CD4-positive, alpha-beta T cell (primary cell): ENCODE results near the gene ATP5MC2. TPM values are rescaled to one million over a fixed set of nuclear protein-coding genes. Genes with fewer than 3 reads are reported as not detected.

Experiments used
- ATAC-seq: fragments of 200-7000 bp; cut with Tn5 transposase; one replicate; pipeline ENCODE4 v1.10.0; 2022; ENCODE audit warnings: mild to moderate bottlenecking; ENCODE audit not compliant: poor library complexity
- CTCF ChIA-PET: fragments of 350-600 bp; sonication (Branson Sonifier 250); formaldehyde crosslinking; loops from one replicate; lab custom pipeline; 2021; ENCODE audit warnings: antibody characterized with exemption, inconsistent platforms; lab: Charles Lee
- POLR2A ChIA-PET: fragments of 350-600 bp; sonication (Branson Sonifier 250); formaldehyde crosslinking; loops from one replicate; lab custom pipeline; 2021; ENCODE audit warnings: antibody characterized with exemption, inconsistent platforms; lab: Charles Lee
- DNase-seq, 14 experiments: peaks; one replicate each; pipeline ENCODE4 v3.0.0-alpha.2; 2013 to 2020; ENCODE audit warnings: mixed read lengths in 2 of 14
- H3K27ac ChIP-seq, 2 donors: one replicate each; pipeline versions ENCODE4 v1.5.1 to v1.7.0; 2013; ENCODE audit warnings: low read length in 2 of 2, low read depth in 1 of 2, mild to moderate bottlenecking in 1 of 2
- H3K27me3 ChIP-seq, 2 experiments: 1 replicate in 1 of 2; 2 replicates in 1 of 2; pipeline versions ENCODE4 v1.6.1 to v1.7.0; 2013; ENCODE audit warnings: low read length in 2 of 2, control low read depth in 1 of 2, mild to moderate bottlenecking in 1 of 2, moderate library complexity in 1 of 2; ENCODE audit not compliant: insufficient read depth in 2 of 2, control insufficient read depth in 1 of 2
- H3K36me3 ChIP-seq: one replicate; pipeline ENCODE4 v1.6.1; 2013; ENCODE audit warnings: low read length, control low read depth; ENCODE audit not compliant: insufficient read depth
- H3K4me1 ChIP-seq: one replicate; pipeline ENCODE4 v1.6.1; 2013; ENCODE audit warnings: low read length, control low read depth; ENCODE audit not compliant: insufficient read depth
- H3K4me3 ChIP-seq: one replicate; pipeline ENCODE4 v1.5.1; 2013; ENCODE audit warnings: mild to moderate bottlenecking, low read length, moderate library complexity
- H3K9me3 ChIP-seq, 2 experiments: 1 replicate in 1 of 2; 2 replicates in 1 of 2; pipeline versions ENCODE4 v1.6.1 to v1.7.0; 2013; ENCODE audit warnings: low read length in 2 of 2, mild to moderate bottlenecking in 2 of 2, control low read depth in 1 of 2, moderate library complexity in 1 of 2; ENCODE audit not compliant: control insufficient read depth in 1 of 2, insufficient read depth in 1 of 2
- H3K27ac Mint-ChIP-seq: one replicate; pipeline ENCODE4 v1.8.0; 2020; ENCODE audit warnings: mixed read lengths
- H3K27me3 Mint-ChIP-seq: one replicate; pipeline ENCODE4 v1.8.0; 2021; ENCODE audit warnings: mixed read lengths
- H3K36me3 Mint-ChIP-seq: one replicate; pipeline ENCODE4 v1.8.0; 2021; ENCODE audit warnings: low read depth, mixed read lengths
- H3K4me1 Mint-ChIP-seq: one replicate; pipeline ENCODE4 v1.8.0; 2021; ENCODE audit warnings: low read depth, mixed read lengths
- H3K4me3 Mint-ChIP-seq: one replicate; pipeline ENCODE4 v1.8.0; 2020; ENCODE audit warnings: mild to moderate bottlenecking, mixed read lengths
- H3K9me3 Mint-ChIP-seq: one replicate; pipeline ENCODE4 v1.8.0; 2020; ENCODE audit warnings: mixed read lengths
- intact Hi-C, 2 experiments: fragments of 100-400 bp; cut with DNase I in 1 of 2; cut with micrococcal nuclease in 1 of 2; formaldehyde crosslinking; loops; one replicate each; pipeline versions ENCODE4 v1.15.1 to v1.9.0; 2023 to 2025; cut with DNase I, micrococcal nuclease
- total RNA-seq, 174 experiments: library from RNA in 2 of 174; stranded (reverse) in 2 of 174; gene quantifications; one replicate each; pipeline ENCODE4 v1.2.3 and lab custom pipeline; 2021 to 2026
- TF ChIP-seq, protein P1 (sequence below): fragments of 200-600 bp; IDR thresholded peaks from one replicate; pipeline ENCODE4 v1.8.0; 2022; ENCODE audit warnings: antibody characterized with exemption, mild to moderate bottlenecking

The ATP5MC2 gene
- total RNA-seq, 2 experiments from 2014 or later: 235 to 245 TPM

DNA sequence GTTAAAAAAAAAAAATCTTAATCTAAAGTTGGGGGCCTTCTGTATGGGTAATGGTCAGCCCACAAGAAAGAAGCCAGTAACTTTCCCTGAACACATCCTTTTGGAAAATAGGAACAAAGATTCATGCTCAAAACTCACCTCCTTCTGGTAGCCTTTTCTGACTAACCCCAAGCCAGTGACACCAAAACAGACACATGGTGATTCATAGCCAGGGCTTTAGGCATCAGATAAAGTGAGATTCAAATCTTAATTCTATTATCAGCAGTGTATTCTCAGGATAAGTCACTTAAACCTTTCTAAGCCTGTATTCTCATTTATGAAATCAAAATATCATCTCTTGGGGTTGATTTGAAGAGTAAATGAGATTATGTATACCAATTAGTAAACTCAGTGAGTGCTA lies 4.9 kb downstream of the ATP5MC2 start:
- Histone ChIP-seq H3K9me3 (no peaks in the 10 kb centered on the region), H3K27me3 (no peaks in the 10 kb centered on the region), H3K36me3 (peaks cover 62% of the 10 kb centered on the region), H3K4me3 (no peak overlapping the region), H3K4me1 (peaks cover 16% of the 10 kb centered on the region), H3K27ac (no peak overlapping the region)
- ChIA-PET POLR2A (no interaction called here), CTCF (no interaction called here)
- ATAC-seq: no peak
- H3K27ac Mint-ChIP-seq: no peak overlapping the region
- TF ChIP-seq, protein P1, sequence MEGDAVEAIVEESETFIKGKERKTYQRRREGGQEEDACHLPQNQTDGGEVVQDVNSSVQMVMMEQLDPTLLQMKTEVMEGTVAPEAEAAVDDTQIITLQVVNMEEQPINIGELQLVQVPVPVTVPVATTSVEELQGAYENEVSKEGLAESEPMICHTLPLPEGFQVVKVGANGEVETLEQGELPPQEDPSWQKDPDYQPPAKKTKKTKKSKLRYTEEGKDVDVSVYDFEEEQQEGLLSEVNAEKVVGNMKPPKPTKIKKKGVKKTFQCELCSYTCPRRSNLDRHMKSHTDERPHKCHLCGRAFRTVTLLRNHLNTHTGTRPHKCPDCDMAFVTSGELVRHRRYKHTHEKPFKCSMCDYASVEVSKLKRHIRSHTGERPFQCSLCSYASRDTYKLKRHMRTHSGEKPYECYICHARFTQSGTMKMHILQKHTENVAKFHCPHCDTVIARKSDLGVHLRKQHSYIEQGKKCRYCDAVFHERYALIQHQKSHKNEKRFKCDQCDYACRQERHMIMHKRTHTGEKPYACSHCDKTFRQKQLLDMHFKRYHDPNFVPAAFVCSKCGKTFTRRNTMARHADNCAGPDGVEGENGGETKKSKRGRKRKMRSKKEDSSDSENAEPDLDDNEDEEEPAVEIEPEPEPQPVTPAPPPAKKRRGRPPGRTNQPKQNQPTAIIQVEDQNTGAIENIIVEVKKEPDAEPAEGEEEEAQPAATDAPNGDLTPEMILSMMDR: no peak
- H3K4me3 Mint-ChIP-seq: no peak overlapping the region
- H3K36me3 Mint-ChIP-seq: peaks cover 78% of the 10 kb centered on the region
- no peaks in the 10 kb centered on the region for H3K9me3 Mint-ChIP-seq
- DNase-seq: no peak
- H3K27me3 Mint-ChIP-seq: peaks cover under 1% of the 10 kb centered on the region
- intact Hi-C loops: loop anchor here in 1 of 2 experiments (10.0 kb wide), 1 partner anchor 346 kb away; the partner anchor contains the start of gene AAAS
- H3K4me1 Mint-ChIP-seq: peaks cover 38% of the 10 kb centered on the region

DNA sequence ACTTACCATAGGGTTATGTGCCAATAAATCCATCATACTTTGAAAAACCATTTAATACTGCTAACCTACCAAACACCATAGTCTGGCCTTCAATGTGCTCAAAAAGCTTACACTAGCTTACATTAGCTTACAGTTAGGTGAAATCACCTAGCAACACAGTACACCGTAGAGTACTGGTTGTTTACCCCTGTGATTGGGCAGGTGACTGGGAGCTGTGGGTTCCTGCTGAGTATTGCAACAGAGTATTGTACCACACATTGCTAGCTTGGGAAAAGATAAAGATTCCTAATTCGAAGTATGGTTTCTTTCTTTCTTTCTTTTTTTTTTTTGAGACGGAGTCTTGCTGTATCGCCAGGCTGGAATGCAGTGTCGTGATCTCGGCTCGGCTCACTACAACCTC lies 5.6 kb downstream of the ATP5MC2 start:
- peaks cover 32% of the 10 kb centered on the region for H3K4me1 Mint-ChIP-seq

DNA sequence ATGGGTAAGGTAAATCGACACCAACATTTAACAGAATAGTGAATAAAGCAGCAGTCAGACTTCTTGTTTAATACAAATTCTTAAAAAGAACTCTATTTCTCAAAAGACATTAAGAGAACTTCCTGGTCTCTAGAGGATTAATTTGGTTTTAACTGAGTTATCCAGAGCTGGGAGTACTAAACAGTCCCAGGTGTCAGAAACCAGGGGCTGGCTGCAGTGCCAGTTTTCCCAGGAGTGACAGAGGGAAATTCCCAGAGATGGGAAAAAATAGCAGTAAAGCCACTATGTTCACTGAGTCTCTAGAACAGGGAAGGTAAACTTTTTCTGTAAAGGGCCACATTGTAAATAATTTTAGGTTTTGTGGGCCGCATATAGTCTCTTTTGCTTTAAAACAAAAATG lies 8.8 kb downstream of the ATP5MC2 start:
- H3K27me3 Mint-ChIP-seq: no peaks in the 10 kb centered on the region
- Histone ChIP-seq H3K27ac (no peak overlapping the region), H3K36me3 (peaks cover 78% of the 10 kb centered on the region), H3K4me1 (no peaks in the 10 kb centered on the region), H3K9me3 (no peaks in the 10 kb centered on the region), H3K4me3 (no peak overlapping the region), H3K27me3 (no peaks in the 10 kb centered on the region)
- ChIA-PET CTCF (interaction anchor here (1.3 kb wide), 1 partner anchor 9 kb away, joined by 5 read pairs; the partner anchor contains the start of gene ATP5MC2), POLR2A (no interaction called here)
- H3K4me3 Mint-ChIP-seq: no peak overlapping the region
- no peak for DNase-seq
- peaks cover 81% of the 10 kb centered on the region for H3K36me3 Mint-ChIP-seq
- peaks cover 15% of the 10 kb centered on the region for H3K4me1 Mint-ChIP-seq
- H3K27ac Mint-ChIP-seq: no peak overlapping the region
- TF ChIP-seq, protein P1: no peak
- intact Hi-C loops: no loop called here
- ATAC-seq: no peak
- H3K9me3 Mint-ChIP-seq: no peaks in the 10 kb centered on the region

More for the DNA sequence above, 5.6 kb downstream of the ATP5MC2 start:
- TF ChIP-seq, protein P1: no peak
- H3K4me1 ChIP-seq: peaks cover 12% of the 10 kb centered on the region
- intact Hi-C loops: loop anchor here in 1 of 2 experiments (10.0 kb wide), 1 partner anchor 346 kb away; the partner anchor contains the start of gene AAAS
- H3K9me3 ChIP-seq: no peaks in the 10 kb centered on the region
- no peak for ATAC-seq
- POLR2A ChIA-PET: no interaction called here
- no peak overlapping the region for H3K4me3 Mint-ChIP-seq
- H3K27ac Mint-ChIP-seq: no peak overlapping the region
- H3K27ac ChIP-seq: no peak overlapping the region
- CTCF ChIA-PET: no interaction called here
- no peaks in the 10 kb centered on the region for H3K27me3 Mint-ChIP-seq
- no peak for DNase-seq
- H3K4me3 ChIP-seq: no peak overlapping the region
- H3K36me3 ChIP-seq: peaks cover 68% of the 10 kb centered on the region
- no peaks in the 10 kb centered on the region for H3K27me3 ChIP-seq
- H3K36me3 Mint-ChIP-seq: peaks cover 80% of the 10 kb centered on the region
- H3K9me3 Mint-ChIP-seq: no peaks in the 10 kb centered on the region
